HL-60/S4 treated with phorbol 12-myristate 13-acetate at 8.2 ng/mL for 4 days and 3 days (cell line): ENCODE results near the gene ORM1.
"Not testable (repeated sequence)": the region's sequence is repeated elsewhere in the genome, so short reads cannot be mapped to it uniquely, and the experiment has no call there.

ENCODE experiments used
- in situ Hi-C: fragments of 300-500 bp; cut with MboI; formaldehyde crosslinking; loops from 2 replicates; pipeline ENCODE4 v1.15.0; 2022; ENCODE audit warnings: low sequenced_read_pairs

Gene ORM1

DNA sequence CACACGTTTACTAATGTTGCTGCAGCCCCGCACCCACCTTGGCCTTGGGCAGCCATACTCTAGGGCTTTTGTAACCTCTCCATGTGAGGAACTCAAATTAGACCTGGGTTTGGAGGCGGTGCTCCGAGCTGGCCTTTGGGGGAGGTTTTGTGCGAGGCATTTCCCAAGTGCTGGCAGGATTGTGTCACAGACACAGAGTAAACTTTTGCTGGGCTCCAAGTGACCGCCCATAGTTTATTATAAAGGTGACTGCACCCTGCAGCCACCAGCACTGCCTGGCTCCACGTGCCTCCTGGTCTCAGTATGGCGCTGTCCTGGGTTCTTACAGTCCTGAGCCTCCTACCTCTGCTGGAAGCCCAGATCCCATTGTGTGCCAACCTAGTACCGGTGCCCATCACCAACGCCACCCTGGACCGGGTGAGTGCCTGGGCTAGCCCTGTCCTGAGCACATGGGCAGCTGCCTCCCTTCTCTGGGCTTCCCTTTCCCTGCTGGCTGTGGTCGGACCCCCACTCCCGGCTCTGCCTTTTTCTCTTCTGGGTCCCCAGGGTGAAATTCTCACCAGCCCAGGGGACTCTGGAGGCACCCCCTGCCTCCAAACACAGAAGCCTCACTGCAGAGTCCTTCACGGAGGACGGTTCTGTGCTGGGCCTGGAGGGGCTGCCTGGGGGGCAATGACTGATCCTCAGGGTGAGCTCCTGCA lies at the start of gene ORM1:
Gene ORM1, plus strand, starts transcription at position 268 of the 701 bp plus-strand sequence. Its CDS starts 36 bp downstream, at position 304.
- in situ Hi-C loops: not testable (repeated sequence)

DNA sequence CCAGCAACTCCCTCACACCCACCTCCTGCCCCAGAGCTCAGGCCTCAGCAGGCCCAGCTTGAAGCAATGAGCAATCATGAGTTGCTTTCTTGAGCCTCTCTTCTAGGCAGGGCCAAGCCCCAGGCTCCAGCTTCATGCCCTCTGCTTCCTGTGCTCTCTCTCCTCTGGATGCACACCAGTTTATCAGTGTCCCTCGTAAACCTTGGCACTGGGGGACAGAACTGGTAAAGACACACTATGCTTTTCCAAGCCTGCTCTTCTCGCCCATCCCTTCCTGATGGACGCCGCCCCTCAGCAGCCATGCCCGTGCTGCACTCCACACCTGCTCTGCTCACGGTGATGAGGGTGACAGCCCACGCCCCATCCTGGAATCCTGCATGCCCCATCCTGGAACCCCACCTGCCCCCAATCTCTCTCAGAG lies 49.4 kb upstream of the ORM1 start:
- in situ Hi-C loops: no loop called here

DNA sequence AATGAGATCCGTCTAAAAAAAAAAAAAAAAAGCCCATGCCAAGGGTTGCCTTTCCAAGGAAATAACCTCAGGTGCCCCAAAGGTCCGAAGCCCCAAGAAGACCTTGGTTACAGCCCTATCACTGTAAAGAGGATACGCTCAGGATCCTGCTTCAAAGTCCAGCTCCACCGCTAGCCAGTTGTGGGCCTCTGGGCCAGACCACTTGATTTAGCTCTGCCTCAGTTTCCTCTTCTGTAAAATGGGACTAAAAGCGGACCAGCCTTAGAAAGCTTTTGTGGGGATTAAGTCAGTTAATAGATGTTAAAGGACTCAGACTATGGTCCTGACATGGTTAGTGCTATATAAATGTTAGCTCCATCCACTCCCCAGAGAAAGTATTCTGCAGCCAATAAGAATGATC lies 48.7 kb upstream of the ORM1 start:
- in situ Hi-C loops: no loop called here

DNA sequence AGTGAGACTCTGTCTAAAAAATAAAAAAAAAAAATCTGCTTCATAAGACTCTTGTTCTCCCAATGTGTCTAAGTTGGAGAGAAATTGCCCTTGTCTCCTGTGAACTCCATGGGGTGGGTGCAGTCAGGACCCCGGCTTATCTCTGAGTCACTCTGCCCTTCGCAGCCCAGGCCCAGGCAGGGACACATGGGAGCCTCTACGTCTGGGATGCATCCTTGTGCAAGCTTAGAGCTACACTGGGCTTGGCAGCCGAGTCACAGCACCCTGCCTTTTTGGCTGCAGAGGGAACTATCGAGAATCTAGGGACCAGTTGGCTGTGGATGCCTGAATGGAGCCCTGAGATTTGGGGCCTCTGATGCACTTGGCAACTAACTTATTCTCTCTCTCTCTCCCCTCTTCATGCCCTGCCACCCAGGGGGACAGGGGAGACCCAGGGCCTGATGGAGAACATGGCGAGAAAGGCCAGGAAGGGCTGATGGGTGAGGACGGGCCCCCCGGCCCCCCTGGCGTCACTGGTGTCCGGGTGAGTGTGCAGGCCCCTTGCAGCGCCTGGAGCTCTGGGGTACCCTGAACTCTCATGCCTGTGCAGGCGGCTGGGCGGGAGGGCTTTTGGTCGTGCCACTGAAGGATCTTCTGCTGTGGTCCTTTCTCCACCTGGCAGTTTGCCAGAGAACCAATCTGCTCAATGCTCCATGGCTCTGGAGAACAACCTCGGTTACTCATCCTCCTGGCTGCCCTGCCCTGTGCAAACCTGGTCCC lies 47.5 kb upstream of the ORM1 start:
- in situ Hi-C loops: loop anchor here (25.0 kb wide), 1 partner anchor 188 kb away; the partner anchor contains the start of genes AMBP and KIF12

DNA sequence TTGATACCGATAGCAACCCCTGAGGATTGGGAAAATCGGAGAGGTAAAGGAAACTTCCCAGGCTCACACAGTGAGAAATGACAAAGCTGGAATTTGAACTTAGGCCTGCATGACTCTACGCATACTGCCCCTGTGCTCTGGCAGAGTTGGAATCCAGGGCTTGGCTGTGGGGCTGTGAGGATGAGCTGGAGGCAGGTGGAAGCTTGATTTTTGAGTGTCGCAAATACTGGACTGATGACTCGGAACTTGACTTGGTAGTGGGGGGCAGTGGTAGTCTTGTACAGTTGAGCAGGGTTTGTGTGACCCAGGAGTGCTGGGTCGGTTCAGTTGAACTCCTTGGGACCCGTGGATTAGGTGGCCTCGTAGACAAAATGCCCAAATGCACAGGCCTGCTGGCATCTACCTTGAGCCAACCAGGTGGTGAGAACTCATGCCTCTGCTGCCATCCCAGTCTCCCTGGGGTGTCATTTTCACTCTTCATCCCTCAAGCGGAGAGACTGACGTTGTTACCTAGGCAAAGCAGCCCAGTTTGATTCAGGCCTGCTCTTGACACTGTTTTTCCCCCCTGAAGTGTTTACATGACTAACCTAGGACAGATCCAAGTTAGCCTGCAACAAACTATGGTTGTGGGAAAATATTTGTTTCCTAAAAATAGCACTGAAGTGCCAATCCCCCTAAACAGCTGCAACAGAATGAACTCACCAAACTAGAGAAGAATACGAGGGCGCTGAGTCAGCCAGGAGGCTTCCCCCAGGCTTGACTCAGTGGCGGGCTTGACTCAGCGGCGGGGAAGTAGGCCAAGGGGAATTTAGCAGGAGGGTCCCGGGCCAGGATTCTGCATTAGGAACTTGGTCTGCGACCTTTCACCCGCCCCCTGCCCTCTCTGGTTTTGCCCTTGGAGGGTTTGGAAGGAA lies 45.7 kb upstream of the ORM1 start:
- in situ Hi-C loops: loop anchor here (25.0 kb wide), 1 partner anchor 190 kb away; the partner anchor contains the start of genes AMBP and KIF12

DNA sequence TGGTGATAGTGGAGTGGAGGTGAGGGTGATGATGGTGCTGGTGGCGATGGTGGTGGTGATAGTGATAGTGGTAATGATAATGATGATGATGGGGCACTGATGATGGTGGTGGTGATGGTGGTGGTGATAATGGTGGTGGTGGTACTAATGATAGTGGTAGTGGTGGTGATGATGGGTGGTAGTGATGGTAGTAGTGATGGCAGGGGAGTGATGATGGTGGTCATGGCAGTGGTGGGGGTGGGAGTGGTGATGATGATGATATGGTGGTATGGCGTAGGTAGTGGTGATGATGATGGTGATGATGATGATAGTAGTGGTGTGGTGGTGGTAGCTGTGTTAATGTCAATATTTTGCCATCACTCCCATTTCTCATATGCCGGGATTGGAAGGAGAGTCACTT lies 44.5 kb upstream of the ORM1 start:
- in situ Hi-C loops: loop anchor here (25.0 kb wide), 1 partner anchor 191 kb away; the partner anchor contains the start of genes AMBP and KIF12

DNA sequence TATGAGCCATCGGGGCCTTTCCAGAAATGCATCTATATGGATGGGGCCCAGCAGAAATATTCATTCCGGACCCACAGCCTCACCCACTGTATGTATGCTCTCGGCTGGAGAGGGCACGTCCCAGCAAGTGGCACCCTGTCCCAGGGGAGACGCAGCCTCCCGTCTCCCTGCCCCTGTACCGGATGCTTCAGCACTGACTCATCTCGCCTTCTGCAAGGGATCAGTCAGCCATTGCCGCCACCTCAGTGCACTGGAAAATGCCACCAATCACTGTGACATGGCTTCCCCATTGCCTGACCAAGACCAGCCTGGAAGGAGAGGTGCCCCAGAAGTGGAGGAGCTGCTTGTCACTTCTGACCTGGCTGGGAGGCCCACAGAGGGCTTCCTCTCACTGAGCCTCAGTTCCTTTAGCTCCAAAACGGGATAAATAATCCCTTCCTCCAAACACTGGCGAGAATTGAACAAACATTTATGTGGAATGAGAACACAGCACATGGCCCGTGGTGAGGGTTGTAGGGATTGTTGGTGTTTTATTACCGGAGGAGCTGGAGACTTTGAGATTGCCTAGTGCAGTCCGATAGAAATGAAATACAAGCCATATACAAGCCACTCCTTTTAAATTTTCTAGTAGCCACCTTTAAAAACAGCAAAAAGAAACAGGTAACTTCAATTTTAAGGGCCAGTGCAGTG lies 43.9 kb upstream of the ORM1 start:
- in situ Hi-C loops: loop anchor here (25.0 kb wide), 1 partner anchor 192 kb away; the partner anchor contains the start of genes AMBP and KIF12

DNA sequence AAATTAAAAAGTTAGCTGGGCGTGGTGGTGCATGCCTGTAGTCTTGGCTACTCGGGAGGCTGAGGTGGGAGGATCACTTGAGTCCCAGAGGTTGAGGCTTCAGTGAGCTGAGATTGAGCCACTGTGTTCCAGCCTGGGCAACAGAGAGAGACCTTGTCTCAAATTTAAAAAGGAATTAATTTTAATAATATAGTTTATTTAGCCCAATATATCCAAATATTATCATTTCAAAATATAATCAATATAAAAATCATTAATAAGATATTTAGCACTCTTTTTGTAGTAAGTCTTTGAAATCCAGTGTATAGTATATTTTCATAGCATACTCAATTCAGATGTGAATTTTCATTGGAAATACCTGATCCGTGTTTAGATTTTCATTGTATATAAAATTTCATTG lies 43.2 kb upstream of the ORM1 start:
- in situ Hi-C loops: loop anchor here (25.0 kb wide), 1 partner anchor 192 kb away; the partner anchor contains the start of genes AMBP and KIF12

DNA sequence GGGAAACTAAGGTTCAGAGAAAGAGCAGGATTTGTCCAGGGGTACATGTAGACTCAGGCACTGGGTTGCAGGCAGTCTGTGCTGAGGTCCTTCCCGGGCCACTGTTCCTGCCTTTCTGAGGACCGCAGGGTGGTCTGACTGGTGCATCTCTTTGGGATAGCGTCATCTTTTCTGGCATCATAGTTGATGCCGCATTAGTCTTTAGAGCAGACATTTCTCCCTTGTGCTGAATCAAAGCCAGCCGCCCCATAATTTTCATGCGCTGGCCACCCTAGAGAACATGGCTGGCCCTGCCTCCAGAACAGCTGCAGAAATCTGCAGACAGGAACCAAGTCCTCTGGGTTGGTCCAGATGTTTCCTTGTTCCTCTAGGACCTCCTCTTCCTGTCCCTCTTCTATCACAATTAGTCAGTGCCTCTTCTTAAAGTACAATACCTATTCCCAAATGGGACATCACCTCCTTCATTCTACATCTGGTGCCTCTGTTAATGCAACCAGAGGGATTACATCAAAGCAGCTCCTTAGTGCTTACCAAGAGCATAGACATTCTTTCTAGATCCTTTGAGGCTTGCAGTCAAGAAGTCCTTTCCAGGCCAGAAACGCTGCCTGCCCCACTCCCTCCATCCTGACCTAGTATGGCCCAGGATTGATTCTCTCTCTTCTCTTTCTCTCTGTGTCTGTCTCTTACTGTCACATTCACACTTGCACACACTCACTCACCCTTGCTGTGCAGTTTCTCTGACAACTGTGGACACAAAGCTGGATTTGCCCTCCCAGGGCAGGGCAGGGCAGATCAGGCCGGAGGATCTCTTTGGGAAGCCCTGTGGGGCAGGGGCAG lies 42.0 kb upstream of the ORM1 start:
- in situ Hi-C loops: loop anchor here (25.0 kb wide), 1 partner anchor 194 kb away; the partner anchor contains the start of genes AMBP and KIF12

DNA sequence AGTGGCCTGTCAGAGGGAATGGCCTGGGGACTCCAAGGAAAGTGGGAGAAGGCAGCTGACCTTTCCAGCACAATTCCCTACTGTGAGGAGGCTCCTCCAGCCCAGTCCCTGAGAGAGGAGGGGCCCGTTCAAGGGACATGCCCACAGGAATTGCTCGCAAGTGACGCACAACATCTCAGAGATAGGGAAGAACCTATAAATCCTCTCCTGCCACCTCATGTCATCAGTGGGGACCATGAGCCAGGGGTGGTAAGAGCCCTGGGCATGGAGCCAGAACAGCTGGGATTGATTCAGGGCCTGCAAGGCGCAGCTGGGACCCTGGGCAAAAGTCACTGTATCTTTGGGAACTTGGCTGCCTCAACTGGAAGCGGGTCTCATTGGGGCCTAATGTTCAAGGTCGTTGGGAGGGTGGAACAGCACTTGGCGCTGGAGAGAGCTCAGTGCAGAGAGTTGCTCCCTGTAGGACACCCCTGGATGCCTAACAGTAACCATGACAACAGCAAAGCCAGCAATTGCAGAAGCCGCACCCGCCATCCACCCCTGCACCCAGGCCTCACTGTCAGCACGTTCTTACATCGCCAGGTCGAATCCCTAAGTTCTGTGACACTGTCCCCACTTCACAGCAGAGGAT lies 41.3 kb upstream of the ORM1 start:
- in situ Hi-C loops: loop anchor here (25.0 kb wide), 1 partner anchor 194 kb away; the partner anchor contains the start of genes AMBP and KIF12

DNA sequence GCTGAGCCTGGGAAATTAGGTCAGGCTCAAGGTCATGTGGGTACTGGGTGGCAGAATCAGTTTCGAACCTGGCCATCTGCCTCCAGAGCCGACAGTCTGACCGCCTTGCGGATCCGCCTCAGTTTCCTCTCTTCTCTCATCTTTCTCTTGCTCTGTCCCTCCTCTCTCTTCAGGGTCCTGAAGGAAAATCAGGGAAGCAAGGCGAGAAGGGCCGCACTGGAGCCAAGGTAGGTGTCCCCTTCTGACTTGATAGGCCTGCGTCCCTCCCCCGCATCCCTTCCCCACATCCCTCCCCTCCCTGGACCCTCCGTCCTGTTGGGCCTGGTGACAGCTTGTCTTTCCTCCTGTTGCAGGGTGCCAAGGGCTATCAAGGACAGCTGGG lies 40.8 kb upstream of the ORM1 start:
- in situ Hi-C loops: loop anchor here (25.0 kb wide), 1 partner anchor 195 kb away; the partner anchor contains the start of genes AMBP and KIF12

DNA sequence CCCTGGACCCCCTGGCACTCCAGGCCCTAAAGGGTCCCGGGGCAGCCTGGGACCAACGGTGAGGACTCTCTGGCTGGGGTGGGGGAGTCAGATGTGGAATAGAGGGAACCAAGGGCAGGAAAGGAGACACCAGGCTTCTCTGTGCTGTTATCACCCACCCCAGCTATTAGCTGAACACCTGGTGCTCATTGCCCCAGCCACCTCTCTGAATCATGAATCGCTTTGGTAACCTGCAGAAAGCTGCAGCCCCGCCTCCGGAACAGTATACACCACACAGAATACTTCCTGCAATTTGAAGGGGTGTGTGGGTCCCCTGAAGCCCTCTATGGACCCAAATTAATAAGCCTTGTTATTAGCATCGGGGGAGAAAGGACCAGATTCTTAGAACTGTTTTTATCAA lies 40.4 kb upstream of the ORM1 start:
- in situ Hi-C loops: loop anchor here (25.0 kb wide), 1 partner anchor 195 kb away; the partner anchor contains the start of genes AMBP and KIF12

DNA sequence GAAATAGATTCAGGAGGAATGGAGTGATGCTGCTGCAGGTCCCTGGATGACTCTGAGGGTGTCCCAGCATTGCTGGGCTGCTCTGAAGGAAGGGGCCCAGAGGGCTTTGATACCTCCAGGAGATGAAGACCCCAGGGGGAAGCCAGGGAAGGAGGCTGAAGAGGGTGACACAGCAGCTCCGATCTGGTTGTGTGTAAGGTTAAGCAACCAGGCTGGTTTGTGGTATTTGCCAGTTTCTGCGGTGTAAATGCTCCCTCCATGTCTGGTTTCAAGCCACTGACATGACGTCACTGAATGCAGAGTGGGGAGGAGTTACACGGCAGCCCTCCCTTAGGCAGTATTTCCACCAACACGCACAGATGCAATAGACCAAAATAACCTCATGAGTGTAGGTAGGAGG lies 40.0 kb upstream of the ORM1 start:
- in situ Hi-C loops: loop anchor here (25.0 kb wide), 1 partner anchor 196 kb away; the partner anchor contains the start of genes AMBP and KIF12

DNA sequence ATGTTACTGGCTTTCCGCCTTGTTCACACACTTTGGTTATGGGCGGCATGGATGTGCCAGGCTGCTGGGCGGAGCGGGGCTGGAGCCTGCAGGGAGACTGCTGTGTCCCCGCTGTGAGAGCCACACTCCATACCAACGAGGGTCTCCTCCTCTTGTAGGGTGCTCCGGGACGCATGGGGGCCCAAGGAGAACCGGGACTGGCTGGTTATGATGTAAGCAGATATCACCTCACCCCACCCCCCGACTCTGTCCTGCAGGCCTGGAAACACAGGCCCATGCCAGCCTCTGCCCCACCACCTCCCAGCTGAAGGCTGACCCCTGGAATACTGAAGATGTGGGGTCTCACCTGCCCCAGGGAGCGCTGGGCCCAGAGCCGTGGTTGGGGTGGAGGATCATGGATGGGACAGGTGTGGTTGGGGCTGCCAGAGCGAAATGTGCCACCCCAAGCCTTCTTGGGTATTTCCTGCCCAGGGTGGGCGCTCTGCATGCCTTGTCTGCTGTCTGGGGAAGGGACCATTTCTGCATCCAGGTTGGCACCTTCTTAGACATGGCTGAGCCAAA lies 39.3 kb upstream of the ORM1 start:
- in situ Hi-C loops: loop anchor here (25.0 kb wide), 1 partner anchor 196 kb away; the partner anchor contains the start of genes AMBP and KIF12

DNA sequence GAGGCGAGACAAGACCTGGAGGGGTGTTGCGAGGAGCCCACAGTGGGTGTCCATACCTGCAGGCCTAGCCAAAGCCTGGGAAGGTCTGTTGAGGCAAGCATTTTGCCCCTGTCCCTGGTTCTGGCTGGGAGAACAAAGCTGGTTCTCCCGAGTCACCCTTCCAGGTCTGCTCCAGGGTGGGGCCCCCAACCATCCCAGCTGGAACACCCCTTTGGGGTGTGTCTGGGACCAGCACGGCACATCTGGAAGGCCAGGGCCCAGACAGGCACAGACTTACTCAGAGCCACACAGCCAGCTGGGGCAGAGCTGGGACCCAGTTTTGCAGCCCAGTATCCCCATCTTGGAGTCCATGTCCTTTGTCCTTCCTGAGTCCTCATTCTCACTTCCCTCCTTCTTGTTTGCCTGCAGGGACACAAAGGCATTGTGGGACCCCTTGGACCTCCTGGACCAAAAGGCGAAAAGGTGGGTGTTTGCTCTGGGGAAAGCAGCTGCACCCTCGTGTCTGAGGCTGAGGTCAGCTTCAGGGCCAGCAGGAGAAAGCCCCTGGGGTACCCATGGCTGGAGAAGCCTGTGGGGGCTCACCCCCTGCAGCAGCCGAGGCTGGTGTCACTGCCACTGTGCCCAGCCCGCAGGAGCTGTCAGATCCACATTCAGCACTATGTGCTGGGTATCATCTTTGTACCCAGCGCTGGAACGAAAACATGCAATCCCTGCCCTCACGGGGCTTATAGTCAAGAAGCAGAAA lies 38.4 kb upstream of the ORM1 start:
- in situ Hi-C loops: loop anchor here (25.0 kb wide), 1 partner anchor 197 kb away; the partner anchor contains the start of genes AMBP and KIF12

DNA sequence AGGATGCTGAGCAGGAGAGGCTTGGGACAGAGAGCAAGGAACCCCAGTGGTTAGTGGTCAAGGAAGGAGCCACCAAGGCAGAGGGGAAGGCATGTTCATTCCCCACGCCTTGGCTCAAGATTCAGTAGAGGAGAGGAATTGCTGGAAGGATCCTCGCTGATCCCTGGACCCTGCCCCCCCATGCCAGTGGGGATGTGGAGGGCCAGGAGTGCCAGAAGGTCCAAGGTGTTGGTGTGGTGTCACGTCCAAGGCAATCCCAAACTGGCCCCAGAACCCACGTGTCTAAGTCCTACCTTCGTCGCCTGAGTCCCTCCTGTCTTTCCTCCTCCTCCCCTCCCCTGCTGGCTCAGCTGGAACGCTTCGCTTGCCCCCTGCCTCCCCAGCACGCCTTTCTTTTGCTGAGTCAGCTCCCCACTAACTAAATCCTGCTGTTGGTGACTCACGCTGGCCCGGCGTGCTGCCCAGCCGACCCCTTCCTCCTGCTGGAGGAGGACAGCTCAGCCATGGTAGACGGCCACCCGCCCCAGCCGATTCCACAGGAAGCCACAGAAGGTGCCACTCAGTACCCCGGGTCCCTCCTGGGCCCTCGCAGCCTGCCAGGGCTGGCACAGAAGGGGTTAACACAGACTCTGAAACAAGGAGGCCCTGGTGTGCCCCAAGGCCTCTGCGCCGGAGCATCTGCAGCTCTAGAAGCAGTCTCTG lies 37.6 kb upstream of the ORM1 start:
- in situ Hi-C loops: loop anchor here (25.0 kb wide), 1 partner anchor 198 kb away; the partner anchor contains the start of genes AMBP and KIF12
